ENCODE results near the gene FCHSD1.

FCHSD1 gene

DNA sequence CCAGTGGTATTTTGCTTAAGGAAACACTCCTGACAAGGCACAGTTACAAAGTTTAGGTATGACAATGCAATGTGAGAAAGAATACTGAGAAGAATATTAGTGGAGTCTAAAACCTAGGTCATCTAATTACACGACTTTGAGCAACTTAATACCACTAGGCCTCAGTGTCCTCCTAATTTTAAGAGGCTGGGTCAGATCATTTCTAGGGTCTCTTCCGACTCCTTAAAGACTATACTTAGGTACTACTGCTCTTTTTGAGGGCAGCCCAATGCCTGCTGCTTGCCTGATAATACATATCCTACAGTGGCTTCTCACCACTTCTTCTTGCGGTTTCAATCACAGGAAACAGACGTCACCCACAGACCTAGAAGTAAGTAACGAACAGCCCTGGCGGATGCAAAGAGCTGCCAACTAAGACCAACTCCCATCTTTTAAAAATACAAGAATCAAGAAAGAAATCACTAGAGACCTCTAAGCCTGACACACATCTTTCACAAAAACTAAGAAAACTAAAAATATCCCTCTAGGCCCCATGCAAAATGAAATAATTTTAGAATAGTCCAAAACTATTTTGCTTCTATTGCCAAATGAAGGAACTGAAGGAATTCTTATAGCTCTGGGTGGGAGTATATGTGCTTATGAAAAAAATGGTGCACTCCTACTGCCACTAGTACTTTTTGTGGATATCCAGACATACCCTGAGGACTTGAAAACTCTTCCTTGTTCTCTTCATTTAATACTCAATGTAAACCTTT, 45.5 kb downstream of the FCHSD1 start:
- 0 out of 2 replicates have a peak overlapping the region, but pooled peaks have one; percentile 73 for H3K4me3 ChIP-seq (ENCODE audit: low read length)
- TF ChIP-seq ZNF274 (IDR thresholded peaks at IDR 0.05; ENCODE audit: low read depth, low read length): no peak

DNA sequence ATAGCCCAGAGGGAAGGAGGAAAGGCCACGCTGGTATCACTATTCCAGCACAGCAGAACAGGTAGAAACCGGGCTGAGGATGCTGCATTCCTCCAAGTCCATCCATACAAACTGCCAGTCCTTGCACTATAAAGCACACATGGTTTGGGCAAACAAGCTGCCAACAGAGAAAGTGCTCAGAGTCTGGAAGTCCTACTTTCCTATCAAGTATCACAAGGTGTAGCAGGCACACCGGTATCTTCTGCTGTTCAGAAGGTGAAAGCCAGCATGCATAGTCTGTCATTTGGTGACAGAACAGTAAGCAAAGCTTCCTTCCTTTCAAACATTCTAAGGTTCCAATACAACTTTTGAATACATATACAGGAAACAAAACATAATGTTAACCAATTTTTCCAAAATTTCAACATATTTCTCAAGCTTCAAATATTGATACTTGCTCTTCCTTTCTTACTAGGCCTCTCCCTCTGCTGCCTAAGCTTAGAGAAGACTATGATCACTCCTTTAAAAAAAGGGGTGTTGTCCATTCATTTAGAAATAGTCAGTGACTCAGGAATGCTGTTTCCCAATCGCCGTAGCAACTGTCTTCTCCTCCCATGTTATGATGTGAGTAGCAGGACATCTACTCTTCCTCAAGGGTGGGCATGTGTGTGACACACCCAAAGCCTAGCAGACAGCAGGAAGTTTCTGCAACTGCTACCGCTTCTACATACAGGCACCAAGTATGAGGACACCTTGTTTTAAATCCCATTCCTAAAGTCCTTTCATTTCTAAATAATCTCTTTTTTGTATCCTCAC, 47.1 kb downstream of the FCHSD1 start:
- TF ChIP-seq ZNF274 (IDR thresholded peaks at IDR 0.05; ENCODE audit: low read depth, low read length): no peak
- H3K4me3 ChIP-seq (ENCODE audit: low read length): no peak overlapping the region; the same call in 1 of the 2 replicates

DNA sequence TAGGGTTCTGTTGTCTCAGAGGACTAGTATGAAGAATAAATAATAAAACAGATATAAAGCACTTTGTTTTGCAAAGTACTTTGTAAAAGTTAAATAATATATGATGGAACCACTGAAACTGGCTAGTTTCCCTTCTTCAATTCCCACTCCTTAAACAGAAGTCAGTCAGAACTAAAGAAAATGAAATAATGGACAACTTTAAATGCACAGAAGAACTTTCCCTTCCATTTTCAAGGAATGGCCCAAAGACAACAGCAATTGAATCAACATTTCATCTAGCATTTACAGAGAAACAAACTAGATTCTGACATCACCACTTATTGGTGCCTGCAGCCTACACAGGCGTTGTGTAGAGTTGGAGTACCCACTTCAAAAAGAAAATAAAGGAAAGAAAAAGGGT, 48.6 kb downstream of the FCHSD1 start:
- TF ChIP-seq ZNF274 (IDR thresholded peaks at IDR 0.05; ENCODE audit: low read depth, low read length): no peak
- H3K4me3 ChIP-seq (ENCODE audit: low read length): no peak overlapping the region

DNA sequence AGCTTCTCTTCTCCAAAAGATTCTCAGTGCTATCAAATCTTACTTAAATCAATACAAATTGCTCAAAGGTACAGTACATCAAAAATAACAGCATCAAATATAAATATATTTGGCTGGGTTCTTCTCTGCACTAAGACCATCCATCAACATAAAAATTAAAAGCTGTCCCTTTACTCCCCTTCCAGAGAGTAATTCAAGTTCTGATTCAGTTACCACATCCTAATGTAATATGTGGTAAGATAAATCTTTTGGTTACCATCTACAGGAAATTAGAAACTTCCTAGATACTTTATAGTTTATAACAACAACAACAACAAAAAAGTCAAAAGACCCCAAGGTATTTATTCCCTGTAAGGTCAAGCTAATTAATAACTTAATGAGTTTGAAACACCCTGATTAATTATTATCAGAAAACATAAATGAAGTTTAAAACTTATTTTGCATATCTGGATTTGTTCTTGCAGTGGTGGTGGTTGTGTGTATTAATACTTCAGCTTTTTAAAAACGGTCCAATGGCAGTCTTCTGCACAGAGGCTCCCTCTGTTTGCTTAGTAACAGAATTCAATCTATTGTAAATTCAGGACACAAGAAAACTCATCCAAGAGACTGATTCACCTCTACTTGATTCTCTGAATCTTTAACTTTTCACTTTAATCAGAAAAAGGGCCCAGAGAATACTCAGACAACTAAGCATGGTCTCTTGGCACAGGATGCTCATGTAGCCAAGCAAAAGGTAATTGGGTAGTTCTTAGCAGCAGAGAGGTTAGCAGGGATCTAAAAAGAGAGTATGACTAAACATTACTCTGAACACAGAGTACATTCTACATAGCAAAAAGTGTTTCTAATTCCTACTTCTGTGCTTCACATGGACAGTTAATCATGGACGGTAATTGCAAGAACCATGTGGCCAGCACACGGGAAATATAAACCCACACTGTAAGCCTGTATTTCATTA, 52.5 kb downstream of the FCHSD1 start:
- TF ChIP-seq ZNF274 (IDR thresholded peaks at IDR 0.05; ENCODE audit: low read depth, low read length): no peak
- H3K4me3 ChIP-seq (ENCODE audit: low read length): no peak overlapping the region

DNA sequence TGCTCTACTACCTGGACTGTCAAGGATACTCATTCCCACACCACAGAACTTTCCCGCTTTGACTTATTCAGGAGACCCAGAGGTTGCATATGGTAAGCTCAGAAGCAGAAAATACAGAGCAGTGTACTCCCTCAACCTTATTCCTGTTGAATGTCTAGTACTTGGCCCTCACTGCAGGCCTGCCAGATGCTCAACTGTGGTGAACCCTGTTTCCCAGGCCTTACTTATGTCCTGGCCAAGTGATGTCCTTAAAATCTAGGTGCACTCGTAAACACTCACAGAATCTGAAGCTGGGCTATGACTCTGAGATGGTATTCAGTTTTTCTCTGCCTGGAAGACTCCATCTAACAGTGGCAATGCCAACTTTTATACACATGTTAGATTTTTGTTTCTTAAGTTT, 53.4 kb downstream of the FCHSD1 start:
- no peak overlapping the region for H3K4me3 ChIP-seq (ENCODE audit: low read length)
- no peak for TF ChIP-seq ZNF274 (IDR thresholded peaks at IDR 0.05; ENCODE audit: low read depth, low read length)

DNA sequence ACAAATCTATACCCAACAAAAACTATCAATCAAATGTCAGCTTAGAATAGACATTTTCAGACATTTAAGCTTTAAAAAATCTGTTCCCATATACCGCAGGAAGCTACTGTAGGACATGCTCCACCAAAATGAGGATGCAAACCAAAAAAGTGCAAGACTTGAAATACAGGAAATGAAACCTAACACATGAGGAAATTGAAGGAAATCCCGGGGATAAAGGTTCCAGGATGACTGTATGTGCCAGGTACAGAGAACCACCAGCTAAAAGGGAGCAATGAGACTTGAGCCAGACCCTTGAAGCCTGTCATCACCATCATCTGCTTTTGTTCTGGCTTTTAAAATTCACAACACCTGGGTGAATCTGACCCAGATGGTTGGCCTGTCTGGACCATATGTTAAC, 53.8 kb downstream of the FCHSD1 start:
- no peak overlapping the region for H3K4me3 ChIP-seq (ENCODE audit: low read length)
- TF ChIP-seq ZNF274 (IDR thresholded peaks at IDR 0.05; ENCODE audit: low read depth, low read length): no peak

DNA sequence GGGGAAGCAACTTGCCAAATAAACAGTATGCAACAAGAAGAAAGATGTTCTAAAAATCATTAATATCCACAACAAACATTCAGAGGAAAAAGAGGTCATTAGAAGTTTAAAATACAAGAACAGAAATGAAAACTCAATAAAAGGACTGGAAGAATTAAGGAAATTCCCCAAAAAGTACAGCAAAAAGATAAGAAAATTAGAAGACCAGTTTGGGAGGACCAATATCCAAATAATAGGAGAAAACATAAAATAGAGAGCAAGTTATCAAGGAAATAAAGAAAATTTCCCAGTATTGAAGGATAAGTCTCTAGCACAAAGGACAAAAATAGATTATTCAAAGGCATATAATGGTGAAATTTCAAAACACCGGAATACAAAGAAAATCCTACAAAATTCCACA, 54.4 kb downstream of the FCHSD1 start:
- no peak for TF ChIP-seq ZNF274 (IDR thresholded peaks at IDR 0.05; ENCODE audit: low read depth, low read length)
- no peak overlapping the region for H3K4me3 ChIP-seq (ENCODE audit: low read length)

DNA sequence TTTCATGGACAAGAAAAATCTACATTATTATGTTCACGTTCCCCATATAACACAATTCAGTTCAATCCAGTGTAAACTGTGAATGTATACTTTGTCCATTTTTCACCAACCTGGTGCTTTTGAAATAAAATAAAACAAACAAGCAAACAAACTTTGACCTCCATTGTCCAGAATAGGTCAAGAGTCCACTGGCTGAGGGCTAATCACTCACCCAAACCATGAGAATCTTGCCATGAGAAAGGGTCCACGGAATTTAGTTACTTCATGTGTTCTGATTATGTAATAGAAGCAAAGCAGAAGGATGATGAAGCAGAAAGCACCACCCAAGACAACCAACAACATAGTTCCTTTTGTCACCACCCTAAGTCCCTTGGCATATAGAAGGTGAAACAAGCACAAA, 61.1 kb downstream of the FCHSD1 start:
- no peak overlapping the region for H3K4me3 ChIP-seq (ENCODE audit: low read length)
- TF ChIP-seq ZNF274 (IDR thresholded peaks at IDR 0.05; ENCODE audit: low read depth, low read length): no peak

Measured in GM08714 (cell line).